Gastrocnemius medialis (tissue), 4 donors: ENCODE measurements around the gene MPC1.

Experiments
- CTCF ChIP-seq, 5 experiments: fragments of 450-650 bp in 3 of 5; fragments of 200-600 bp in 2 of 5; sonication (generic) in 2 of 5; IDR thresholded peaks in 4 of 5; conservative IDR thresholded peaks in 1 of 5; 1 replicate in 4 of 5; 2 replicates in 1 of 5; pipeline ENCODE4 v1.5.1; 2016 to 2019; ENCODE audit warnings: antibody characterized with exemption in 5 of 5, mild to moderate bottlenecking in 3 of 5, moderate library complexity in 3 of 5
- POLR2A ChIP-seq, 2 donors: fragments of 450-650 bp; IDR thresholded peaks; one replicate each; pipeline ENCODE4 v1.6.1; 2017; ENCODE audit warnings: antibody characterized with exemption in 2 of 2, mild to moderate bottlenecking in 2 of 2, moderate library complexity in 2 of 2

GRCh38 chr6:166398348-166398747 is 15.6 kb upstream of the MPC1 start:
- TF ChIP-seq CTCF (IDR thresholded peaks at IDR 0.05 in 4 of 5, conservative IDR thresholded peaks at IDR 0.05 in 1 of 5) (no peak), POLR2A (IDR thresholded peaks at IDR 0.05) (no peak)
